MCF 10A (cell line): Measurements from ENCODE around the gene ZNF101. TPM values are rescaled to one million over a fixed set of nuclear protein-coding genes. Genes with fewer than 3 reads are reported as not detected.
"Not testable (repeated sequence)": the region's sequence is repeated elsewhere in the genome, so short reads cannot be mapped to it uniquely, and the experiment has no call there.

ENCODE experiments used
- BruUV-seq: library from RNA; stranded (reverse); fragments of 400-500 nt; replicated peaks from 2 replicates; lab custom pipeline; 2021; lab: Mats Ljungman, UMichigan
- CTCF ChIA-PET: fragments of 300-600 bp; sonication (Branson Sonifier 250); formaldehyde crosslinking; extraction: SDS; loops from one replicate; lab custom pipeline; 2021; ENCODE audit warnings: antibody characterized with exemption, inconsistent platforms; lab: Yijun Ruan, JAX
- POLR2A ChIA-PET: fragments of 300-600, 350-650 bp; sonication (Branson Sonifier 250); formaldehyde crosslinking; extraction: SDS; loops from one replicate; lab custom pipeline; 2020; ENCODE audit warnings: antibody characterized with exemption, inconsistent platforms; lab: Yijun Ruan, JAX
- DNase-seq: peaks from one replicate; pipeline ENCODE4 v3.0.0-alpha.2; 2018; ENCODE audit not compliant: unreplicated experiment
- H3K27ac Mint-ChIP-seq: one replicate; pipeline ENCODE4 v1.8.0; 2022; ENCODE audit warnings: mild to moderate bottlenecking, low read depth, mixed read lengths; ENCODE audit not compliant: unreplicated experiment
- H3K27me3 Mint-ChIP-seq: one replicate; pipeline ENCODE4 v1.8.0; 2022; ENCODE audit warnings: mixed read lengths; ENCODE audit not compliant: insufficient read depth, unreplicated experiment
- H3K36me3 Mint-ChIP-seq: one replicate; pipeline ENCODE4 v1.8.0; 2022; ENCODE audit warnings: mild to moderate bottlenecking, moderate library complexity, mixed read lengths; ENCODE audit not compliant: insufficient read depth, unreplicated experiment
- H3K4me1 Mint-ChIP-seq: one replicate; pipeline ENCODE4 v1.8.0; 2022; ENCODE audit warnings: mixed read lengths; ENCODE audit not compliant: insufficient read depth, unreplicated experiment
- H3K4me3 Mint-ChIP-seq: one replicate; pipeline ENCODE4 v1.8.0; 2022; ENCODE audit warnings: mild to moderate bottlenecking, moderate library complexity, mixed read lengths; ENCODE audit not compliant: unreplicated experiment
- H3K9me3 Mint-ChIP-seq: one replicate; pipeline ENCODE4 v1.8.0; 2022; ENCODE audit warnings: mixed read lengths; ENCODE audit not compliant: unreplicated experiment
- CTCF ChIP-seq: fragments of 200-600 bp; IDR thresholded peaks from one replicate; pipeline ENCODE4 v1.8.0; 2022; ENCODE audit warnings: antibody characterized with exemption, mild to moderate bottlenecking; ENCODE audit not compliant: unreplicated experiment
- intact Hi-C: fragments of 100-400 bp; cut with micrococcal nuclease; formaldehyde crosslinking; loops from 2 replicates; pipeline ENCODE4 v1.14.1; 2022
- total RNA-seq: library from RNA; stranded (reverse); gene quantifications from 2 replicates; pipeline ENCODE4 v1.2.3, GENCODE V29; 2022

ZNF101 gene
- total RNA-seq, 1 experiment from 2014 or later, result 8.6 TPM

DNA sequence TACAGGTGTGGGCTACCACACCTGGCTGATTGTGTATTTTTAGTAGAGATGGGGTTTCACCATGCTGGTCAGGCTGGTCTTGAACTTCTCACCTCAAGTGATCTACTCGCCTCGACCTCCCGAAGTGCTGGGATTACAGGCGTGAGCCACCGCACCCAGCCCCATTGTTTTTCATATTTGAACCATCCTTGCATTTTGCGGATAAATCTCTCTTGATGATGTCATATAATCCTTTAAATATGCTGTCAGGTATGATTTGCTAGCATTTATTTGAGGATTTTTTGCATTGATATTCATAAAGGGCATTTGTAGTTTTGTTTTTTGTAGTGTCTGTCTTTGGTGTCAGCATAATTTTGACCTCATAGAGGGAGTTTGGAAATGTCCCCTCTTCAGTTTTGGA, 5.7 kb downstream of the ZNF101 start:
- intact Hi-C loops, result no loop called here
- CTCF ChIA-PET, result no interaction called here

DNA sequence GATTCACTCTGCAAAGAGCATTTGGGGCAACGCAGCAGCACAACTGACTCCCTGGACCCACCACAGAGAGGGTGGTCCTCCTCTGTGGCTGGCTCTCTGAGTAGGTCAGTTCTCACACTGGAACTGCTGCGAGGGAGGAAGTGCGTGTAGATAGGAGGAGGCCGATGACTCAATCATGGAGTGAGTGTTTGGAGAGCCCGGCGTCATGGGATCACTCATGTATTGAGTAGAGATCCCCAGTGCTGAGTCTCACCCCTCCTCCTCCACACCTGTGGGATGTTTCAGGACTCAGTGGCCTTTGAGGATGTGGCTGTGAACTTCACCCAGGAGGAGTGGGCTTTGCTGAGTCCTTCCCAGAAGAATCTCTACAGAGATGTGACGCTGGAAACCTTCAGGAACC, 8.9 kb downstream of the ZNF101 start:
- intact Hi-C loops, result no loop called here
- H3K27me3 Mint-ChIP-seq, result no peaks in the 10 kb centered on the region
- ChIA-PET POLR2A (no interaction called here), CTCF (no interaction called here)
- no TSS peak for BruUV-seq
- TF ChIP-seq CTCF, result no peak
- H3K36me3 Mint-ChIP-seq, result peaks cover 73% of the 10 kb centered on the region
- H3K4me1 Mint-ChIP-seq, result no peaks in the 10 kb centered on the region
- H3K9me3 Mint-ChIP-seq, result peaks cover 7% of the 10 kb centered on the region
- DNase-seq, result no peak
- H3K27ac Mint-ChIP-seq, result no peak overlapping the region
- no peak overlapping the region for H3K4me3 Mint-ChIP-seq

More for the DNA sequence above, 5.7 kb downstream of the ZNF101 start:
- Mint-ChIP-seq H3K4me3 (no peak overlapping the region), H3K9me3 (peaks cover 7% of the 10 kb centered on the region), H3K4me1 (no peaks in the 10 kb centered on the region), H3K27ac (no peak overlapping the region), H3K27me3 (no peaks in the 10 kb centered on the region), H3K36me3 (peaks cover 58% of the 10 kb centered on the region)
- no peak for TF ChIP-seq CTCF
- POLR2A ChIA-PET, result no interaction called here
- no TSS peak for BruUV-seq
- no peak for DNase-seq

DNA sequence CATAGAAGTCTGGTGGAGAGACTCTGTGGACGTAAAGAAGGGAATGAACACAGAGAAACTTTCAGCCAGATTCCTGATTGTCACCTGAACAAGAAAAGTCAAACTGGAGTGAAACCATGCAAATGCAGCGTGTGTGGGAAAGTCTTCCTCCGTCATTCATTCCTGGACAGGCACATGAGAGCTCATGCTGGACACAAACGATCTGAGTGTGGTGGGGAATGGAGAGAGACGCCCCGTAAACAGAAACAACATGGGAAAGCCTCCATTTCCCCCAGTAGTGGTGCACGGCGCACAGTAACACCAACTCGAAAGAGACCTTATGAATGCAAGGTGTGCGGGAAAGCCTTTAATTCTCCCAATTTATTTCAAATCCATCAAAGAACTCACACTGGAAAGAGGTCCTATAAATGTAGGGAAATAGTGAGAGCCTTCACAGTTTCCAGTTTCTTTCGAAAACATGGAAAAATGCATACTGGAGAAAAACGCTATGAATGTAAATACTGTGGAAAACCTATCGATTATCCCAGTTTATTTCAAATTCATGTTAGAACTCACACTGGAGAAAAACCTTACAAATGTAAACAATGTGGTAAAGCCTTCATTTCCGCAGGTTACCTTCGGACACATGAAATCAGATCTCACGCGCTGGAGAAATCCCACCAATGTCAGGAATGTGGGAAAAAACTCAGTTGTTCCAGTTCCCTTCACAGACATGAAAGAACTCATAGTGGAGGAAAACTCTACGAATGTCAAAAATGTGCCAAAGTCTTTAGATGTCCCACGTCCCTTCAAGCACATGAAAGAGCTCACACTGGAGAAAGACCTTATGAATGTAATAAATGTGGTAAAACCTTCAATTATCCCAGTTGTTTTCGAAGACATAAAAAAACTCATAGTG, 10.8 kb downstream of the ZNF101 start:
- DNase-seq, result no peak
- intact Hi-C loops, result no loop called here
- Mint-ChIP-seq H3K9me3 (peaks cover 21% of the 10 kb centered on the region), H3K36me3 (peaks cover 58% of the 10 kb centered on the region), H3K27ac (no peak overlapping the region), H3K27me3 (no peaks in the 10 kb centered on the region), H3K4me1 (no peaks in the 10 kb centered on the region), H3K4me3 (no peak overlapping the region)
- POLR2A ChIA-PET, result no interaction called here
- TSS peak; percentile 7 for BruUV-seq
- CTCF ChIA-PET, result no interaction called here
- no peak for TF ChIP-seq CTCF

GRCh38 chr19:19686119-19686518, 17.5 kb downstream of the ZNF101 start:
- CTCF ChIA-PET, POLR2A ChIA-PET, DNase-seq, H3K27ac Mint-ChIP-seq, H3K4me1 Mint-ChIP-seq, BruUV-seq, H3K27me3 Mint-ChIP-seq, H3K36me3 Mint-ChIP-seq, intact Hi-C loops, H3K4me3 Mint-ChIP-seq: not testable (repeated sequence)
- peaks cover 20% of the 10 kb centered on the region for H3K9me3 Mint-ChIP-seq
